GM12878 (cell line): ENCODE measurements around the gene MCAT.

Experiments
- EP300 ChIP-seq, 2 experiments: fragments of 150-350 bp in 1 of 2; IDR thresholded peaks; 2 replicates each; pipeline ENCODE4 v1.6.1; 2011 to 2012; ENCODE audit warnings: low read depth in 2 of 2, low read length in 2 of 2, borderline replicate concordance in 1 of 2, improper control_type of control experiment in 1 of 2, inconsistent platforms in 1 of 2; ENCODE audit not compliant: control insufficient read depth in 1 of 2
- EZH2 ChIP-seq: IDR thresholded peaks from 2 replicates; pipeline ENCODE4 v1.6.1; 2012; ENCODE audit warnings: low read depth, mild to moderate bottlenecking, control low read depth, inconsistent platforms, low read length, borderline replicate concordance; ENCODE audit not compliant: control insufficient read depth
- HDAC2 ChIP-seq: fragments of 200-600 bp; sonication (generic); IDR thresholded peaks from 2 replicates; pipeline ENCODE4 v1.6.1; 2017
- PBX3 ChIP-seq: IDR thresholded peaks from 2 replicates; pipeline ENCODE4 v1.6.1; 2011; ENCODE audit warnings: mild to moderate bottlenecking, low read depth, low read length, moderate library complexity; ENCODE audit not compliant: insufficient replicate concordance
- POLR2A ChIP-seq: IDR thresholded peaks from 2 replicates; pipeline ENCODE4 v1.6.1; 2011; ENCODE audit warnings: low read depth, mild to moderate bottlenecking, low read length
- POLR2AphosphoS5 ChIP-seq: IDR thresholded peaks from 2 replicates; pipeline ENCODE4 v1.6.1; 2011; ENCODE audit warnings: mild to moderate bottlenecking, low read length, inconsistent platforms
- RFX5 ChIP-seq: IDR thresholded peaks from 2 replicates; pipeline ENCODE4 v1.6.1; 2011; ENCODE audit warnings: low read depth, low read length, improper control_type of control experiment
- SMC3 ChIP-seq: IDR thresholded peaks from 2 replicates; pipeline ENCODE4 v1.6.1; 2011; ENCODE audit warnings: low read length, improper control_type of control experiment, borderline replicate concordance
- TF ChIP-seq, protein P1 (sequence below), 3 experiments: IDR thresholded peaks in 2 of 3; conservative IDR thresholded peaks in 1 of 3; 2 replicates each; pipeline ENCODE4 v1.5.1; 2011; ENCODE audit warnings: low read depth in 3 of 3, low read length in 3 of 3, mild to moderate bottlenecking in 3 of 3, control low read depth in 2 of 3, moderate library complexity in 2 of 3, inconsistent platforms in 1 of 3, mixed read lengths in 1 of 3; ENCODE audit not compliant: control insufficient read depth in 2 of 3, insufficient read depth in 1 of 3; ENCODE audit errors: extremely low read depth in 1 of 3

GRCh38 chr22:43099095-43099494 lies 44.1 kb downstream of the MCAT start:
- TF ChIP-seq, protein P1, sequence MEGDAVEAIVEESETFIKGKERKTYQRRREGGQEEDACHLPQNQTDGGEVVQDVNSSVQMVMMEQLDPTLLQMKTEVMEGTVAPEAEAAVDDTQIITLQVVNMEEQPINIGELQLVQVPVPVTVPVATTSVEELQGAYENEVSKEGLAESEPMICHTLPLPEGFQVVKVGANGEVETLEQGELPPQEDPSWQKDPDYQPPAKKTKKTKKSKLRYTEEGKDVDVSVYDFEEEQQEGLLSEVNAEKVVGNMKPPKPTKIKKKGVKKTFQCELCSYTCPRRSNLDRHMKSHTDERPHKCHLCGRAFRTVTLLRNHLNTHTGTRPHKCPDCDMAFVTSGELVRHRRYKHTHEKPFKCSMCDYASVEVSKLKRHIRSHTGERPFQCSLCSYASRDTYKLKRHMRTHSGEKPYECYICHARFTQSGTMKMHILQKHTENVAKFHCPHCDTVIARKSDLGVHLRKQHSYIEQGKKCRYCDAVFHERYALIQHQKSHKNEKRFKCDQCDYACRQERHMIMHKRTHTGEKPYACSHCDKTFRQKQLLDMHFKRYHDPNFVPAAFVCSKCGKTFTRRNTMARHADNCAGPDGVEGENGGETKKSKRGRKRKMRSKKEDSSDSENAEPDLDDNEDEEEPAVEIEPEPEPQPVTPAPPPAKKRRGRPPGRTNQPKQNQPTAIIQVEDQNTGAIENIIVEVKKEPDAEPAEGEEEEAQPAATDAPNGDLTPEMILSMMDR (IDR thresholded peaks at IDR 0.05 in 2 of 3, conservative IDR thresholded peaks at IDR 0.05 in 1 of 3; ENCODE audit: control insufficient read depth in 2 of 3, extremely low read depth in 1 of 3, insufficient read depth in 1 of 3, low read depth in 3 of 3, low read length in 3 of 3): no peak
- no peak for TF ChIP-seq PBX3
- TF ChIP-seq EZH2: no peak
- TF ChIP-seq EP300 (IDR thresholded peaks at IDR 0.05; ENCODE audit: borderline replicate concordance in 1 of 2, control insufficient read depth in 1 of 2, low read depth in 2 of 2, low read length in 2 of 2): no peak
- TF ChIP-seq SMC3: no peak
- TF ChIP-seq RFX5: no peak
- TF ChIP-seq POLR2A: no peak
- no peak for TF ChIP-seq HDAC2
- TF ChIP-seq POLR2AphosphoS5: no peak
